ENCODE measurements around the gene TGM2.

GRCh38 chr20:38129248-38129865 lies 35.7 kb downstream of the TGM2 start:
- TF ChIP-seq CTCF (IDR thresholded peaks at IDR 0.05), result no peak
- no peak for TF ChIP-seq POLR2A (IDR thresholded peaks at IDR 0.05)
